Esophagus squamous epithelium (tissue), 4 donors: ENCODE measurements around the gene DOK6.

Experiments
- POLR2A ChIP-seq, 4 donors: fragments of 450-650 bp; IDR thresholded peaks; one replicate each; pipeline ENCODE4 v1.6.1; 2017; ENCODE audit warnings: antibody characterized with exemption in 4 of 4, mild to moderate bottlenecking in 4 of 4, moderate library complexity in 3 of 4
- TF ChIP-seq, protein P1 (sequence below), 6 experiments: fragments of 450-650 bp in 4 of 6; fragments of 200-600 bp in 2 of 6; sonication (generic) in 2 of 6; IDR thresholded peaks; one replicate each; pipeline ENCODE4 v1.5.1; 2016 to 2019; ENCODE audit warnings: antibody characterized with exemption in 6 of 6, mild to moderate bottlenecking in 4 of 6, moderate library complexity in 4 of 6

DNA sequence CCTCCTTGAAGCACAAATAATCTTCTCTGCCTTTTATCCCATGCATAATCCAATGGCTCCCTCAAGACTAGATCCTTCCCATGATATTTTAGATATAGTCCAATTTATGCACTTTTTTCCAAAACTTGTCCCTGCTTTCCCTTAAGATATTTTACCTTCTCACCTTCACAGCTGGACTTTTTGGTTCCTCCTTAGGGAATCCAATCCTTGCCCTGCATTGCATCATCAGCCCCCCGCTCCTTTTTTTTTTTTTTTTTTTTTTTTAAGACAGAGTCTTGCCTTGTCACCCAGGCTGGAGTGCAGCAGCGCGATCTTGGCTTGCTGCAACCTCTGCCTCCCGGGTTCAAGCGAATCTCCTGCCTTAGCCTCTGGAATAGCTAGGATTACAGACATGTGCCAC, 250.6 kb downstream of the DOK6 start:
- TF ChIP-seq, protein P1, sequence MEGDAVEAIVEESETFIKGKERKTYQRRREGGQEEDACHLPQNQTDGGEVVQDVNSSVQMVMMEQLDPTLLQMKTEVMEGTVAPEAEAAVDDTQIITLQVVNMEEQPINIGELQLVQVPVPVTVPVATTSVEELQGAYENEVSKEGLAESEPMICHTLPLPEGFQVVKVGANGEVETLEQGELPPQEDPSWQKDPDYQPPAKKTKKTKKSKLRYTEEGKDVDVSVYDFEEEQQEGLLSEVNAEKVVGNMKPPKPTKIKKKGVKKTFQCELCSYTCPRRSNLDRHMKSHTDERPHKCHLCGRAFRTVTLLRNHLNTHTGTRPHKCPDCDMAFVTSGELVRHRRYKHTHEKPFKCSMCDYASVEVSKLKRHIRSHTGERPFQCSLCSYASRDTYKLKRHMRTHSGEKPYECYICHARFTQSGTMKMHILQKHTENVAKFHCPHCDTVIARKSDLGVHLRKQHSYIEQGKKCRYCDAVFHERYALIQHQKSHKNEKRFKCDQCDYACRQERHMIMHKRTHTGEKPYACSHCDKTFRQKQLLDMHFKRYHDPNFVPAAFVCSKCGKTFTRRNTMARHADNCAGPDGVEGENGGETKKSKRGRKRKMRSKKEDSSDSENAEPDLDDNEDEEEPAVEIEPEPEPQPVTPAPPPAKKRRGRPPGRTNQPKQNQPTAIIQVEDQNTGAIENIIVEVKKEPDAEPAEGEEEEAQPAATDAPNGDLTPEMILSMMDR (IDR thresholded peaks at IDR 0.05): no peak
- TF ChIP-seq POLR2A (IDR thresholded peaks at IDR 0.05): no peak
